WTC11 (cell line): ENCODE measurements around the gene PPM1E. TPM values are rescaled to one million over a fixed set of nuclear protein-coding genes. Genes with fewer than 3 reads are reported as not detected.

Source experiments
- ATAC-seq: fragments of 200-7000 bp; cut with Tn5 transposase; 2 replicates; pipeline ENCODE4 v1.10.0; 2021; ENCODE audit warnings: mild to moderate bottlenecking, moderate library complexity
- CTCF ChIA-PET: fragments of 300-600 bp; sonication (Branson Sonifier 250); formaldehyde crosslinking; loops from one replicate; lab custom pipeline; 2021; ENCODE audit warnings: antibody characterized with exemption; lab: Charles Lee
- POLR2A ChIA-PET: fragments of 350-600 bp; sonication (Branson Sonifier 250); formaldehyde crosslinking; loops from one replicate; lab custom pipeline; 2021; ENCODE audit warnings: antibody characterized with exemption; lab: Charles Lee
- DNase-seq: peaks from one replicate; pipeline ENCODE4 v3.0.0; 2021; ENCODE audit warnings: low spot score
- H3K27ac Mint-ChIP-seq: 2 replicates; pipeline ENCODE4 v1.8.0; 2021; ENCODE audit warnings: mixed read lengths
- H3K27me3 Mint-ChIP-seq: 2 replicates; pipeline ENCODE4 v1.8.0; 2021; ENCODE audit warnings: low read depth, mild to moderate bottlenecking, moderate library complexity, mixed read lengths
- H3K36me3 Mint-ChIP-seq: 2 replicates; pipeline ENCODE4 v1.8.0; 2021; ENCODE audit warnings: mixed read lengths
- H3K4me1 Mint-ChIP-seq: 2 replicates; pipeline ENCODE4 v1.8.0; 2022; ENCODE audit warnings: mixed read lengths
- H3K4me3 Mint-ChIP-seq: 2 replicates; pipeline ENCODE4 v1.8.0; 2021; ENCODE audit warnings: mild to moderate bottlenecking, moderate library complexity, mixed read lengths
- H3K9me3 Mint-ChIP-seq: 2 replicates; pipeline ENCODE4 v1.8.0; 2021; ENCODE audit warnings: mixed read lengths
- CDX4 ChIP-seq: fragments of 250-450 bp; sonication (Bioruptor Pico); IDR thresholded peaks from 2 replicates; pipeline ENCODE4 v1.9.0; 2021; ENCODE audit warnings: moderate library complexity, mild to moderate bottlenecking, inconsistent platforms, borderline replicate concordance
- CREM ChIP-seq: sonication (generic); formaldehyde crosslinking; IDR thresholded peaks from 2 replicates; pipeline ENCODE4 v1.8.1; 2022; ENCODE audit warnings: mild to moderate bottlenecking, missing genetic modification reagents, moderate library complexity
- E2F4 ChIP-seq: sonication (generic); formaldehyde crosslinking; IDR thresholded peaks from 2 replicates; pipeline ENCODE4 v1.8.1; 2022; ENCODE audit warnings: low read depth, mild to moderate bottlenecking, moderate library complexity, missing genetic modification reagents, borderline replicate concordance
- FOXP1 ChIP-seq: sonication (generic); formaldehyde crosslinking; IDR thresholded peaks from 2 replicates; pipeline ENCODE4 v1.8.0; 2022; ENCODE audit warnings: missing genetic modification reagents, mild to moderate bottlenecking, moderate library complexity, borderline replicate concordance
- GTF2I ChIP-seq: fragments of 250-450 bp; sonication (Bioruptor Pico); conservative IDR thresholded peaks from 2 replicates; pipeline ENCODE4 v1.4.0; 2021; ENCODE audit warnings: mild to moderate bottlenecking
- KAT7 ChIP-seq: sonication (generic); formaldehyde crosslinking; IDR thresholded peaks from 2 replicates; pipeline ENCODE4 v1.8.1; 2023; ENCODE audit warnings: missing genetic modification reagents, mild to moderate bottlenecking, borderline replicate concordance
- MXD4 ChIP-seq: fragments of 250-450 bp; sonication (Bioruptor Pico); IDR thresholded peaks from 2 replicates; pipeline ENCODE4 v1.8.0; 2021; ENCODE audit warnings: mild to moderate bottlenecking, moderate library complexity, borderline replicate concordance
- NFE2L1 ChIP-seq: sonication (generic); formaldehyde crosslinking; IDR thresholded peaks from 2 replicates; pipeline ENCODE4 v1.8.1; 2023; ENCODE audit warnings: missing genetic modification reagents
- RORB ChIP-seq: fragments of 250-450 bp; sonication (Bioruptor Pico); IDR thresholded peaks from 2 replicates; pipeline ENCODE4 v1.9.0; 2021; ENCODE audit warnings: mild to moderate bottlenecking
- SMAD3 ChIP-seq: sonication (generic); formaldehyde crosslinking; IDR thresholded peaks from 2 replicates; pipeline ENCODE4 v1.8.0; 2022; ENCODE audit warnings: missing genetic modification reagents, mild to moderate bottlenecking, borderline replicate concordance
- TEAD1 ChIP-seq: sonication (generic); formaldehyde crosslinking; IDR thresholded peaks from 2 replicates; pipeline ENCODE4 v1.8.0; 2022; ENCODE audit warnings: mild to moderate bottlenecking, missing genetic modification reagents
- USF1 ChIP-seq: sonication (generic); formaldehyde crosslinking; IDR thresholded peaks from 2 replicates; pipeline ENCODE4 v1.8.0; 2022; ENCODE audit warnings: mild to moderate bottlenecking, missing genetic modification reagents
- ZNF121 ChIP-seq: sonication (generic); formaldehyde crosslinking; IDR thresholded peaks from 2 replicates; pipeline ENCODE4 v1.8.0; 2023; ENCODE audit warnings: missing genetic modification reagents
- ZNF232 ChIP-seq: sonication (generic); formaldehyde crosslinking; IDR thresholded peaks from 2 replicates; pipeline ENCODE4 v1.8.0; 2022; ENCODE audit warnings: mild to moderate bottlenecking, missing genetic modification reagents
- ZNF281 ChIP-seq: sonication (generic); formaldehyde crosslinking; IDR thresholded peaks from 2 replicates; pipeline ENCODE4 v1.8.0; 2023; ENCODE audit warnings: mild to moderate bottlenecking, missing genetic modification reagents
- ZNF396 ChIP-seq: fragments of 250-450 bp; sonication (Bioruptor Pico); IDR thresholded peaks from 2 replicates; pipeline ENCODE4 v1.8.0; 2021; ENCODE audit warnings: mild to moderate bottlenecking, moderate library complexity, borderline replicate concordance
- total RNA-seq: library from RNA; stranded (reverse); gene quantifications from 3 replicates; pipeline ENCODE4 v1.2.3, GENCODE V29; 2021

The PPM1E gene
- total RNA-seq, 1 experiment from 2014 or later: 8.1 TPM

- no peak for TF ChIP-seq CDX4 (CRISPR knock-in tag)
Observed at GRCh38 chr17:59028328-59028727, 272.7 kb downstream of the PPM1E start (continued).

- TF ChIP-seq USF1 (CRISPR knock-in tag) (no peak), CREM (CRISPR knock-in tag) (no peak), GTF2I (CRISPR knock-in tag) (no peak), ZNF281 (no peak), TEAD1 (CRISPR knock-in tag) (no peak), SMAD3 (CRISPR knock-in tag) (no peak), E2F4 (no peak), RORB (CRISPR knock-in tag) (no peak), NFE2L1 (CRISPR knock-in tag) (no peak), ZNF232 (CRISPR knock-in tag) (no peak), KAT7 (CRISPR knock-in tag) (no peak), FOXP1 (CRISPR knock-in tag) (no peak), ZNF396 (CRISPR knock-in tag) (no peak), MXD4 (CRISPR knock-in tag) (no peak), ZNF121 (CRISPR knock-in tag) (no peak)
- ATAC-seq (no peak), DNase-seq (no peak)
- no peaks in the 10 kb centered on the region for H3K9me3 Mint-ChIP-seq
- peaks cover 7% of the 10 kb centered on the region for H3K36me3 Mint-ChIP-seq
- H3K27me3 Mint-ChIP-seq: no peaks in the 10 kb centered on the region
- ChIA-PET POLR2A (no interaction called here), CTCF (no interaction called here)
- no peak overlapping the region for H3K27ac Mint-ChIP-seq
- H3K4me1 Mint-ChIP-seq: no peaks in the 10 kb centered on the region
- no peak overlapping the region for H3K4me3 Mint-ChIP-seq
Observed at GRCh38 chr17:59030811-59031210, 275.2 kb downstream of the PPM1E start.

Other genes with a start within 250 kb of the PPM1E start
- 30.2 to 32.5 TPM (median 30.8 TPM) in 3 replicates for gene MTMR4, start 241.2 kb upstream of the PPM1E start, total RNA-seq
- 0.76 to 1.4 TPM (median 1.3 TPM) in 3 replicates for gene TEX14, start 63.8 kb upstream of the PPM1E start, total RNA-seq
- 15.2 to 19.5 TPM (median 17.7 TPM) in 3 replicates for gene RAD51C, start 63.3 kb upstream of the PPM1E start, total RNA-seq